Measurements from ENCODE around the gene CASTOR1.

The CASTOR1 gene

DNA sequence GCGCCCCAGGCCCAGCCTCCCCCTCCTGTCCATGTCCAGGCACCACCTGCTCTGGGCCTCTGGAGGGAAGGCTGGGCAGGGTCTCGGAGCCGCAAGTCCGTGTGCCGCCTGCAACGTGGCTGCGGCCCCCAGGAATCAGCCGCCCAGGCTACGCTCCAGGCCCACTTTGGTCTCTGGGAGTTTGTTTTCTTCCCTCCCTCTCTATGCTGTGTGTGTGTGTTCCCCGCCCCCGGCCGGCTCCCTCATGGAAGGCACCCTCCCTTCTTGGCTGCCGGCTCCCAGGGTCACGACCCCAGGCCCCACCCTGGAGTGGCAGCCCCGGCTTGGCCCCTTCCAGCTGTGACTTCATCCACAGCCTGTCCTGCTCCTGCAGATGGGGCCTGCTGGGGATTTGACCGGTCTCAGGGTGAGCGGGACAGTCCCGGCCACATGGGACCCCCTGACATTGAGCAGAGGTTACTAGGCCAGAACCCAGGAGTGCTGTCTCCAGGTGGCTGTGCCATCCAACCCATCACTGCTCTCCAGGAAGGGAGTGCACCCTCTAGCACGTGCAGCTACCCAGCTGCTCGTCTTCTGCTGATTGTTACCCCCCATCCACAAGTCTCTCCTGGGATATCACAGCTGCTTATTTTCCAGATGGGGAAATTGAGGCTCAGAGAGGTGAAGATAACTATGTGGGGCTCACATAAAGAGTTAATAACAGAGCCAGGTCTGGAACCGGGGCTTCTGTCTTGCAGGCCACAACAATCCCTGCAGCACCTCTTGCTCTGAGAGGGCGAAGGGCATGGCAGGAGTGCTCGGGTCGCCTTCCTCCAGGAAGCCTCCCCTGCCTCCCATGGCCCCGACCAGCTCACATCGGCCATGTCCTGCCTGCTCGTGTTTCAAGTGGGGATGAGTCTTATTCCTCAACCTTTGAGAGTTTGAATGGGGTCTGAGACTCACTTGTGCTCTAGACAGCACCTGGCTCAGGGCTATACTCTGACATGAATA lies 40.0 kb downstream of the CASTOR1 start:
- H3K4me3 ChIP-seq (ENCODE audit: low read length) = no peak overlapping the region
- no peak for TF ChIP-seq ZNF274 (IDR thresholded peaks at IDR 0.05; ENCODE audit: low read depth, low read length)

DNA sequence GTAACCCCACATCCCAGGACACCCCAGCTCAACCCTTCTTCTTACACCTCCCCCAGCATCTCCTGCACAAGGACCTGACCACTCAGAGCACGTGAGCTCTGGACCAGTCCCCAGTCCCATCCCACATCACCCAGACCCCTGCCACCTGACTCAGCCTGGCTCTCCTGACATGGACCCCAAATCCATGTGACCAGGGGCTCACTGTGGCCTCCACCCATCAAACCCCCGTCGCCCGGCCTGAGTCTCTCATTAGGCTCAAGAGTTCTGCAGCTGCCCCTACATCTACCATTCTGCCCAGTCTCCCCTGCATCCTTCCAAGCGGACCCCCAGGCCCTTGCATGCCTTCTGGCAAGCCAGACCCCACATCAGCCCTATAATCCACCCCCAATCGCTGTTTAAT lies 40.8 kb downstream of the CASTOR1 start:
- H3K4me3 ChIP-seq (ENCODE audit: low read length) = no peak overlapping the region
- no peak for TF ChIP-seq ZNF274 (IDR thresholded peaks at IDR 0.05; ENCODE audit: low read depth, low read length)

DNA sequence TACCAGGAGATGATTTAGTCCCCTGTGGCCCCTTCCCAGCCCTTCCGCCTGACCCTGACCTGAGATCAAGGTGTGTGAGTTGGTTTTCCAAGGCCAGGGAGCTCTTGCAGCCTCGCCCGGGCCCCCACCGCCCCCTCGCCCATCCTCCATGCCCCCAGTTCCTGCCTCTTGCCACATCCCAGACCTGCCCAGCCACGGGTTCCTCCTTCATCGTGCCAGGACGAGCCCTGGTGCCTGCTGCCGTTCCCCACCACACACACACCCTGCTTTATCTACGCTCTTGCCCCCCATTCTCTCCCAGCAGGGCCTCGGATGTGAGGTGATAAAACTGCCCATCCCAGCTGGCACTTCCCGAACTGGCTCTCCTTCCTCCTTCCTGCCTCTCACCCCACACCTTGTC lies 41.3 kb downstream of the CASTOR1 start:
- no peak for TF ChIP-seq ZNF274 (IDR thresholded peaks at IDR 0.05; ENCODE audit: low read depth, low read length)
- no peak overlapping the region for H3K4me3 ChIP-seq (ENCODE audit: low read length)

DNA sequence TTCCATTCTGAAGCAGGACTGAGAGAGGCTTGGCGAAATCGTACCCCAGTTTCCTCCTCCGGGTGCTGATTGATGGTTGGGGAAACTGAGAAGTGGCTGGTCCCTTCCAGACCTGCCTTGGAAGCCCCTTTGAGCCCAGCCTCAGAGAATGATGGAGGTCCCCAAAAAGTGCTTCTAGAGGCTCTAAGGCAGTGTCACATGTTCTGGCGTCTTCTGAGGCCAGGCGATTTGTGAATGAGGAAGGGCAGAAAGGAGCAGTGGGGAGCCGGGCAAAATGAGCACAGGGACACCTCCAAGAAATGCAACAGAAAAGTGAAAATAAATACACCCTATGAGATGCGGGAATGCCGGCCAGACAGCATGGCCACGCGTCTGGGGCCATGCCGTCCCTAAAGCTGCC lies 41.7 kb downstream of the CASTOR1 start:
- TF ChIP-seq ZNF274 (IDR thresholded peaks at IDR 0.05; ENCODE audit: low read depth, low read length) = no peak
- H3K4me3 ChIP-seq (ENCODE audit: low read length) = no peak overlapping the region

DNA sequence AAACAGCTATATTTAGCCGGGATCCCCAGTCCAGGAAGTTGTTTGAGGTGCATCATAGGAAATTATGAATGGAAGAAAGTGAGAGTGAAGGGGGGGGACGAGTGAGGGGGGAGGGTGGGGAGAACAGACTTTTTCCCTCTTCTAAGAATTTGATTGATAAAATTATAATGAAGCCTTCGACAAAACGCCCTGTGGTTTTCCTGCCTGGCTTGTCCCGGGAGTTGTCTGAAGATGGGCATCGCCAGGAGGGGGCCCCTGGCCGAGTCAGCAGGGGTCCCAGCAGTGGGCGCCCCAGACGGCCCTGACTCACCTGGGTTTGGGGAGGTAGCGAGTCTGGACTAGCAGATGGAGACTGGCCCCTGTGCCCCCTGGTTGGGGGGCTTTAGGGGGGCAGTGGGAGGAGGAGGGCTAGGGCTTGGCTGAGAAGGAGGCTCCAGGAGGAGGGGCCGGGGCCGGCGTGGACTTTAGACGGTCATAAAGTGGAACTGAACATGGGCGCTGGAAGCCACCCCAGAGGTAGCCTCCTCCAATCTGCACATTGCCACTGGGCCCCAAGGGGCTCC lies 42.4 kb downstream of the CASTOR1 start:
- TF ChIP-seq ZNF274 (IDR thresholded peaks at IDR 0.05; ENCODE audit: low read depth, low read length) = no peak
- peak overlapping the region; percentile 64 for H3K4me3 ChIP-seq (ENCODE audit: low read length)

GRCh38 chr22:30245985-30246813 lies 43.1 kb downstream of the CASTOR1 start, which contains the start of gene LIF:
TSS of gene LIF (minus strand) at chr22:30246759. CDS start at chr22:30246695, 64 bp downstream.
- H3K4me3 ChIP-seq (ENCODE audit: low read length) = peak within 1 kb of the TSS; percentile 64
- no peak for TF ChIP-seq ZNF274 (IDR thresholded peaks at IDR 0.05; ENCODE audit: low read depth, low read length)

- no peak for TF ChIP-seq ZNF274 (IDR thresholded peaks at IDR 0.05; ENCODE audit: low read depth, low read length)
- peak overlapping the region; percentile 64; the same call in 1 of the 2 replicates for H3K4me3 ChIP-seq (ENCODE audit: low read length)
Observed at GRCh38 chr22:30245181-30245984, 43.9 kb downstream of the CASTOR1 start.

DNA sequence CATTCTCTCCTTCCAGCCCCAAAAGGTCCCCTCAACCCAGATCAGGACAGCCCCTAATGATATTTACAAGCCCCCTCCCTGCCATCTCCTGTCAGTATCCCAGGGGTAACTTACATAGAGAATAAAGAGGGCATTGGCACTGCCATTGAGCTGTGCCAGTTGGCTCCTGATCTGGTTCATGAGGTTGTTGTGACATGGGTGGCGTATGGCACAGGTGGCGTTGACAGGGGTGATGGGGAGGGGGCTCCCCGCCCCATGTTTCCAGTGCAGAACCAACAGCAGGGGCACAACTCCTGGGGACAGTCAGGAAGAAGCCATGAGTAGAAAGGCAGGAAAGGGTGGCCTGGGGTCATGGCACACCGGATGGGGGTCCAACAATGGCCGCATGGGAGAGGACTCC lies 44.7 kb downstream of the CASTOR1 start:
- no peak overlapping the region for H3K4me3 ChIP-seq (ENCODE audit: low read length)

GRCh38 chr22:30244066-30244465 lies 45.2 kb downstream of the CASTOR1 start:
- TF ChIP-seq ZNF274 (IDR thresholded peaks at IDR 0.05; ENCODE audit: low read depth, low read length) = no peak
- H3K4me3 ChIP-seq (ENCODE audit: low read length) = no peak overlapping the region

More for the DNA sequence above, 44.7 kb downstream of the CASTOR1 start:
- TF ChIP-seq ZNF274 (IDR thresholded peaks at IDR 0.05; ENCODE audit: low read depth, low read length) = no peak

DNA sequence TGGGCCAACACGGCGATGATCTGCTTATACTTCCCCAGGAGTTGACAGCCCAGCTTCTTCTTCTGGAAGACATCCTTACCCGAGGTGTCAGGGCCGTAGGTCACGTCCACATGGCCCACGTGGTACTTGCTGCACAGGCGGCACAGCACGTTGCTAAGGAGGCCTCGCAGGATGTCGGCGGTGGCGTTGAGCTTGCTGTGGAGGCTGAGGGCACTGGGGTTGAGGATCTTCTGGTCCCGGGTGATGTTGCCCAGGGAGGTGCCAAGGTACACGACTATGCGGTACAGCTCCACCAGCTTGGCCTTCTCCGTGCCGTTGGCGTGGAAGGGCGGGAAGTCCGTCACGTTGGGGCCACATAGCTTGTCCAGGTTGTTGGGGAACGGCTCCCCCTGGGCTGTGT lies 45.6 kb downstream of the CASTOR1 start:
- TF ChIP-seq ZNF274 (IDR thresholded peaks at IDR 0.05; ENCODE audit: low read depth, low read length) = no peak
- H3K4me3 ChIP-seq (ENCODE audit: low read length) = no peak overlapping the region

- no peak overlapping the region for H3K4me3 ChIP-seq (ENCODE audit: low read length)
- TF ChIP-seq ZNF274 (IDR thresholded peaks at IDR 0.05; ENCODE audit: low read depth, low read length) = no peak
Observed at GRCh38 chr22:30241576-30242371, 47.5 kb downstream of the CASTOR1 start.

DNA sequence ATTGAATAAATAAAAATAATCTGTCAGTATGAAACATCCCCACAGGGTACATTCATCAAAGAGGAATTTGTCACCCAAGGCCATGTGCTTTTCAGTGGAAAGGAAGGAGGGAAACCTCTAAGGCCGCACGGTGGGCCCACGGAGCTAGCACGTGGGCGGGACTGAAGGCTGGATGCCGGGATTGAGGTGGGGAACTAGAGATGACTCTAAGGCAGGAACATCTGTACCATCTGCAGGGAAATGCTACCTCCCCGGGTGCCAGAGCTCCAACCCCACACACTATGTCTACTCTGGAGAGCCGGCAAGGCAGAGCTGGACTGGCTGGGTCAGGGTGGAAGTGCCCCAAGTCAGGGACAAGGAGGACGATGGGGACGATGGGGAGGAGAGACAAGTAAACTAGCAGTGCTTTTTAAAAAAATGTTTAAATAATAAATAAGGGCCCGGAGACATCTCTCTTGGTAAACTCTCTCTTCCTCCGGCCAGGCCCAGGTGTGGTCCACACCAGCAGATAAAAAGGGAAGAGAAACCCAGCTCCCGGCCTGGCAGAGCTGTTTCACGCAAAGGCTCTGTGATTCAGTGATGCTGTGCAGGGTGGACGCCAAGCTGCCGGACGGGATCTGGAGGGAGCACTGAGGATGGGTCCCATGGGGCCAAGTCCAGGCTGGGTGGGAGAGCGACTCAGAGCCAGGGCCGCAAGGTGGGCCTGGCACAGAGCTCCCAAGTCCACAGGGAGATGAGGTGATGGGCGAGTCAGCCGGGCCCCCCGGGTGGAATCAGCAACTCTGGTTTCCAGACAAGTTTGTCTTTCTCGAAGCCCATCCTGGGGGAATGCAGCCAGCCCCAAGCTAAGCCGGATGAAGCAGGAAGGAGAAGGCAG lies 48.5 kb downstream of the CASTOR1 start:
- TF ChIP-seq ZNF274 (IDR thresholded peaks at IDR 0.05; ENCODE audit: low read depth, low read length) = no peak
- no peak overlapping the region for H3K4me3 ChIP-seq (ENCODE audit: low read length)
